Measurements from ENCODE around the gene RAD51B.
A peak's percentile ranks its signal among the peaks of the same experiment; 100 is the strongest.
"Not testable (repeated sequence)": the region's sequence is repeated elsewhere in the genome, so short reads cannot be mapped to it uniquely, and the experiment has no call there.

RAD51B gene

GRCh38 chr14:68081489-68081888 lies 261.9 kb downstream of the RAD51B start:
- no peak for DNase-seq (ENCODE audit: low read depth)

GRCh38 chr14:68082698-68083291 lies 263.2 kb downstream of the RAD51B start:
- DNase-seq (ENCODE audit: low read depth): no peak

GRCh38 chr14:68084256-68084655 lies 264.7 kb downstream of the RAD51B start:
- no peak for DNase-seq (ENCODE audit: low read depth)

GRCh38 chr14:68085742-68086141 lies 266.2 kb downstream of the RAD51B start:
- DNase-seq (ENCODE audit: low read depth): no peak

- DNase-seq (ENCODE audit: low read depth): no peak
Measured at GRCh38 chr14:68088451-68088854, 268.9 kb downstream of the RAD51B start.

GRCh38 chr14:68089146-68089731 lies 269.7 kb downstream of the RAD51B start:
- DNase-seq (ENCODE audit: low read depth): no peak

GRCh38 chr14:68094158-68094557 lies 274.6 kb downstream of the RAD51B start:
- DNase-seq (ENCODE audit: low read depth): no peak

- DNase-seq (ENCODE audit: low read depth): no peak
Measured at GRCh38 chr14:68094752-68095151, 275.2 kb downstream of the RAD51B start.

- no peak for DNase-seq (ENCODE audit: low read depth)
Measured at GRCh38 chr14:68097727-68098126, 278.1 kb downstream of the RAD51B start.

GRCh38 chr14:68098834-68099233 lies 279.3 kb downstream of the RAD51B start:
- DNase-seq (ENCODE audit: low read depth): no peak

GRCh38 chr14:68099495-68100045 lies 280.0 kb downstream of the RAD51B start:
- DNase-seq (ENCODE audit: low read depth): no peak

GRCh38 chr14:68101715-68102301 lies 282.2 kb downstream of the RAD51B start:
- not testable (repeated sequence) for DNase-seq (ENCODE audit: low read depth)

- no peak for DNase-seq (ENCODE audit: low read depth)
Measured at GRCh38 chr14:68103853-68104252, 284.3 kb downstream of the RAD51B start.

- DNase-seq (ENCODE audit: low read depth): peak; percentile 93
Measured at GRCh38 chr14:68104518-68104917, 284.9 kb downstream of the RAD51B start.

- no peak for DNase-seq (ENCODE audit: low read depth)
Measured at GRCh38 chr14:68105816-68106215, 286.2 kb downstream of the RAD51B start.

- DNase-seq (ENCODE audit: low read depth): no peak
Measured at GRCh38 chr14:68106456-68106855, 286.9 kb downstream of the RAD51B start.

- no peak for DNase-seq (ENCODE audit: low read depth)
Measured at GRCh38 chr14:68106905-68107304, 287.3 kb downstream of the RAD51B start.

- no peak for DNase-seq (ENCODE audit: low read depth)
Measured at GRCh38 chr14:68109132-68109900, 289.7 kb downstream of the RAD51B start.

GRCh38 chr14:68111097-68111852 lies 291.7 kb downstream of the RAD51B start:
- DNase-seq (ENCODE audit: low read depth): no peak

- no peak for DNase-seq (ENCODE audit: low read depth)
Measured at GRCh38 chr14:68111853-68112270, 292.3 kb downstream of the RAD51B start.

GRCh38 chr14:68112442-68112841 lies 292.9 kb downstream of the RAD51B start:
- DNase-seq (ENCODE audit: low read depth): no peak
